GM23338 (cell line): Measurements from ENCODE around the gene CENPX. TPM values are rescaled to one million over a fixed set of nuclear protein-coding genes. Genes with fewer than 3 reads are reported as not detected.

Source experiments
- ATAC-seq: fragments of 200-7000 bp; cut with Tn5 transposase; 3 replicates; pipeline ENCODE4 v1.9.1; 2020
- DNase-seq: peaks from one replicate; pipeline ENCODE4 v3.0.0-alpha.2; 2015; ENCODE audit warnings: low spot score
- H2AFZ ChIP-seq: fragments of 200-600 bp; sonication (generic); 2 replicates; pipeline ENCODE4 v1.8.0; 2016; ENCODE audit warnings: antibody characterized with exemption, mild to moderate bottlenecking, moderate library complexity
- H3F3A ChIP-seq: fragments of 200-600 bp; sonication (generic); replicated peaks from 2 replicates; pipeline ENCODE4 v1.8.0; 2017; ENCODE audit warnings: antibody characterized with exemption, mixed run types, low read depth
- H3K27ac ChIP-seq: fragments of 200-600 bp; sonication (generic); 2 replicates; pipeline ENCODE4 v1.6.1; 2016; ENCODE audit warnings: low read depth
- H3K27me3 ChIP-seq: fragments of 200-600 bp; sonication (generic); 2 replicates; pipeline ENCODE4 v1.8.0; 2016; ENCODE audit warnings: mild to moderate bottlenecking, mixed run types, moderate library complexity; ENCODE audit not compliant: insufficient read depth
- H3K36me3 ChIP-seq: fragments of 200-600 bp; sonication (generic); 2 replicates; pipeline ENCODE4 v1.8.0; 2016; ENCODE audit warnings: mild to moderate bottlenecking; ENCODE audit not compliant: insufficient read depth
- H3K4me1 ChIP-seq: fragments of 200-600 bp; sonication (generic); 2 replicates; pipeline ENCODE4 v1.8.0; 2016; ENCODE audit warnings: mild to moderate bottlenecking, moderate library complexity; ENCODE audit not compliant: insufficient read depth
- H3K4me2 ChIP-seq: fragments of 200-600 bp; sonication (generic); 2 replicates; pipeline ENCODE4 v1.7.1; 2017; ENCODE audit warnings: mixed run types
- H3K4me3 ChIP-seq: fragments of 200-600 bp; sonication (generic); 2 replicates; pipeline ENCODE4 v1.6.1; 2016; ENCODE audit warnings: mixed run types
- H3K79me2 ChIP-seq: fragments of 200-600 bp; sonication (generic); replicated peaks from 2 replicates; pipeline ENCODE4 v1.8.0; 2017; ENCODE audit warnings: mild to moderate bottlenecking; ENCODE audit not compliant: insufficient read depth
- H3K9me2 ChIP-seq: fragments of 200-600 bp; sonication (generic); 2 replicates; pipeline ENCODE4 v1.8.0; 2017; ENCODE audit not compliant: insufficient read depth
- H4K20me1 ChIP-seq: fragments of 200-600 bp; sonication (generic); replicated peaks from 2 replicates; pipeline ENCODE4 v1.8.0; 2017; ENCODE audit warnings: mild to moderate bottlenecking; ENCODE audit not compliant: insufficient read depth
- H3K27ac Mint-ChIP-seq: 2 replicates; pipeline ENCODE4 v1.8.0; 2020; ENCODE audit warnings: inconsistent platforms, mild to moderate bottlenecking, moderate library complexity, mixed read lengths
- H3K27me3 Mint-ChIP-seq: 3 replicates; pipeline ENCODE4 v1.8.0; 2022; ENCODE audit warnings: low read depth, mild to moderate bottlenecking, moderate library complexity, mixed read lengths, inconsistent platforms; ENCODE audit not compliant: insufficient read depth, poor library complexity
- H3K36me3 Mint-ChIP-seq: 3 replicates; pipeline ENCODE4 v1.8.0; 2021; ENCODE audit warnings: low read depth, mild to moderate bottlenecking, inconsistent platforms, moderate library complexity, mixed read lengths
- H3K4me1 Mint-ChIP-seq: 3 replicates; pipeline ENCODE4 v1.8.0; 2020; ENCODE audit warnings: mild to moderate bottlenecking, inconsistent platforms, mixed read lengths
- H3K4me3 Mint-ChIP-seq: 3 replicates; pipeline ENCODE4 v1.8.0; 2021; ENCODE audit warnings: moderate library complexity, mild to moderate bottlenecking, inconsistent platforms, mixed read lengths
- H3K9me3 Mint-ChIP-seq: 3 replicates; pipeline ENCODE4 v1.8.0; 2020; ENCODE audit warnings: moderate library complexity, mild to moderate bottlenecking, inconsistent platforms, mixed read lengths
- CREB1 ChIP-seq: fragments of 250-450 bp; sonication (Bioruptor Pico); IDR thresholded peaks from 2 replicates; pipeline ENCODE4 v1.5.0; 2020; ENCODE audit warnings: low read depth, mild to moderate bottlenecking, moderate library complexity
- ETS1 ChIP-seq: IDR thresholded peaks from 2 replicates; pipeline ENCODE4 v1.6.1; 2016; ENCODE audit warnings: antibody characterized with exemption
- EZH2phosphoT487 ChIP-seq: fragments of 200-600 bp; sonication (generic); IDR thresholded peaks from one replicate; pipeline ENCODE4 v1.8.1; 2018; ENCODE audit warnings: antibody characterized with exemption; ENCODE audit not compliant: unreplicated experiment
- JUNB ChIP-seq: IDR thresholded peaks from one replicate; pipeline ENCODE4 v1.6.1; 2016; ENCODE audit warnings: antibody characterized with exemption; ENCODE audit not compliant: unreplicated experiment
- POLR2AphosphoS5 ChIP-seq: IDR thresholded peaks from 2 replicates; pipeline ENCODE4 v1.6.1; 2016; ENCODE audit warnings: antibody characterized with exemption, low read depth
- REST ChIP-seq: IDR thresholded peaks from one replicate; pipeline ENCODE4 v1.6.1; 2018; ENCODE audit warnings: antibody characterized with exemption; ENCODE audit not compliant: unreplicated experiment
- STAT1 ChIP-seq: IDR thresholded peaks from one replicate; pipeline ENCODE4 v1.6.1; 2016; ENCODE audit warnings: antibody characterized with exemption; ENCODE audit not compliant: unreplicated experiment
- ZNF114 ChIP-seq: fragments of 250-450 bp; sonication (Bioruptor Pico); IDR thresholded peaks from 2 replicates; pipeline ENCODE4 v1.5.0; 2020; ENCODE audit warnings: mild to moderate bottlenecking, moderate library complexity
- ZNF331 ChIP-seq: fragments of 250-450 bp; sonication (Bioruptor Pico); IDR thresholded peaks from 2 replicates; pipeline ENCODE4 v1.5.0; 2020; ENCODE audit warnings: low read depth, mild to moderate bottlenecking, moderate library complexity
- ZNF462 ChIP-seq: fragments of 250-450 bp; sonication (Bioruptor Pico); IDR thresholded peaks from 2 replicates; pipeline ENCODE4 v1.5.0; 2020; ENCODE audit warnings: mild to moderate bottlenecking, moderate library complexity
- polyA plus RNA-seq: library from polyadenylated mRNA; unstranded; fragments of >200 nt; fragmentation: Nextera tagmentation; extraction: Ambion mirVana; gene quantifications from 2 replicates; pipeline ENCODE4 v1.2.1, GENCODE V29; 2016
- total RNA-seq: library from RNA; depleted of rRNA; stranded (reverse); fragments of >200 nt; shearing (Covaris generic); gene quantifications from 2 replicates; pipeline ENCODE4 v1.2.3, GENCODE V29; 2014

Gene CENPX
- total and polyA plus RNA-seq, 2 experiments from 2014 or later: 114 to 157 TPM

GRCh38 chr17:82046903-82047302 lies 24.2 kb upstream of the CENPX start:
- DNase-seq: no peak
- Histone ChIP-seq H3F3A (no peaks in the 10 kb centered on the region), H3K4me2 (no peak overlapping the region), H2AFZ (no peak overlapping the region), H3K4me3 (no peak overlapping the region), H3K36me3 (no peaks in the 10 kb centered on the region), H3K27me3 (no peaks in the 10 kb centered on the region), H4K20me1 (no peaks in the 10 kb centered on the region), H3K79me2 (no peaks in the 10 kb centered on the region), H3K4me1 (no peaks in the 10 kb centered on the region), H3K9me2 (no peaks in the 10 kb centered on the region), H3K27ac (no peak overlapping the region)
- peaks cover 8% of the 10 kb centered on the region for H3K36me3 Mint-ChIP-seq
- H3K4me3 Mint-ChIP-seq: no peak overlapping the region
- no peak overlapping the region; the same call in 1 of the 2 replicates for H3K27ac Mint-ChIP-seq
- H3K9me3 Mint-ChIP-seq: no peaks in the 10 kb centered on the region
- TF ChIP-seq CREB1 (CRISPR knock-in tag) (no peak), ZNF331 (CRISPR knock-in tag) (no peak), ZNF114 (CRISPR knock-in tag) (no peak), ZNF462 (no peak), STAT1 (no peak), ETS1 (no peak), EZH2phosphoT487 (no peak), REST (no peak), POLR2AphosphoS5 (no peak), JUNB (no peak)
- no peak for ATAC-seq
- H3K4me1 Mint-ChIP-seq: peaks cover 11% of the 10 kb centered on the region
- H3K27me3 Mint-ChIP-seq: peaks cover 6% of the 10 kb centered on the region
